ENCODE results near the gene TSPAN3.

DNA sequence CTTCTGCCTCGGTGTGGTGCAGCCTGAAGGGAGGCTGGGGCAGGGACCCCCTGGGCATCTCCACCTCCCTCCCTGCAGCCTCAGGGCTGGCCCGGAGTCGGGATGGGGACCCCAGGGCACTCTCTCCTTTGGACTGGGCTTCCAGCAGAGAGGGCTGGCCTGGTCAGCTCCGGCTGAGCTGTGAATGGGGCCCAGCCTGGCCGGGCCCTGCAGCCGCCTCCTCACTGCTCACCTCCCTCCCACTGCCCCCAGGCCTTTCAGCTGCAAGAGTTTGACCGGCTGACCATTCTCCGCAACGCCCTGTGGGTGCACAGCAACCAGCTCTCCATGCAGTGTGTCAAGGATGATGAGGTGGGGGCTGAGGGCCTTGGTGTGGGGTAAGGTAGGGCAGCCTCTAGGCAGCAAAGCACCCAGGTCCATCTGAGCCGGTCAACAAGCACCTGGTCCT is 40.0 kb downstream of the TSPAN3 start:
- no peak for TF ChIP-seq CTCF (conservative IDR thresholded peaks at IDR 0.05; ENCODE audit: low read depth, low read length)
- no peak for TF ChIP-seq EZH2 (IDR thresholded peaks at IDR 0.05; ENCODE audit: low read length, unreplicated experiment)
- TF ChIP-seq EZH2phosphoT487 (IDR thresholded peaks at IDR 0.05; ENCODE audit: borderline replicate concordance, low read length) = no peak

All from PC-3 (cell line).